ENCODE measurements around the gene CHRNA4.
"Not testable (repeated sequence)": the region's sequence is repeated elsewhere in the genome, so short reads cannot be mapped to it uniquely, and the experiment has no call there.

The CHRNA4 gene

GRCh38 chr20:63398744-63399514 is 37.8 kb upstream of the CHRNA4 start:
- no peak for DNase-seq

- DNase-seq = no peak
Observed at GRCh38 chr20:63397946-63398450, 36.8 kb upstream of the CHRNA4 start.

- DNase-seq = no peak
Observed at GRCh38 chr20:63397155-63397843, 36.1 kb upstream of the CHRNA4 start.

GRCh38 chr20:63396300-63396699 is 35.2 kb upstream of the CHRNA4 start:
- no peak for DNase-seq

- no peak for DNase-seq
Observed at GRCh38 chr20:63395723-63396122, 34.6 kb upstream of the CHRNA4 start.

GRCh38 chr20:63394920-63395455 is 33.8 kb upstream of the CHRNA4 start:
- DNase-seq = no peak

- peak; percentile 63 for DNase-seq
Observed at GRCh38 chr20:63394069-63394919, 33.1 kb upstream of the CHRNA4 start.

GRCh38 chr20:63393566-63393965 is 32.4 kb upstream of the CHRNA4 start:
- DNase-seq = no peak

- no peak for DNase-seq
Observed at GRCh38 chr20:63392465-63393365, 31.6 kb upstream of the CHRNA4 start.

GRCh38 chr20:63387917-63388316 is 26.8 kb upstream of the CHRNA4 start:
- no peak for DNase-seq

GRCh38 chr20:63387393-63387792 is 26.2 kb upstream of the CHRNA4 start:
- no peak for DNase-seq

GRCh38 chr20:63386491-63386890 is 25.3 kb upstream of the CHRNA4 start:
- DNase-seq = no peak

GRCh38 chr20:63385819-63386218 is 24.7 kb upstream of the CHRNA4 start:
- DNase-seq = no peak

- no peak for DNase-seq
Observed at GRCh38 chr20:63384336-63384735, 23.2 kb upstream of the CHRNA4 start.

- DNase-seq = no peak
Observed at GRCh38 chr20:63383556-63383955, 22.4 kb upstream of the CHRNA4 start.

GRCh38 chr20:63382551-63383300 is 21.6 kb upstream of the CHRNA4 start:
- DNase-seq = no peak

- peak; percentile 79 for DNase-seq
Observed at GRCh38 chr20:63381781-63382431, 20.8 kb upstream of the CHRNA4 start.

GRCh38 chr20:63380346-63380870 is 19.3 kb upstream of the CHRNA4 start:
- DNase-seq = no peak

- DNase-seq = not testable (repeated sequence)
Observed at GRCh38 chr20:63379872-63380271, 18.7 kb upstream of the CHRNA4 start.

- no peak for DNase-seq
Observed at GRCh38 chr20:63379296-63379695, 18.1 kb upstream of the CHRNA4 start.

Data from right kidney (tissue), 1 donor.